Liver (tissue), 9 donors: Measurements from ENCODE around the gene PCMT1. TPM values are rescaled to one million over a fixed set of nuclear protein-coding genes. Genes with fewer than 3 reads are reported as not detected.

ENCODE experiments used
- DNase-seq: peaks from one replicate; pipeline ENCODE4 v3.0.0-alpha.2; 2017; ENCODE audit warnings: low spot score
- H3K27ac ChIP-seq, 2 donors: one replicate each; pipeline ENCODE4 v1.7.0; 2013; ENCODE audit warnings: inconsistent platforms in 2 of 2, low read length in 2 of 2, control low read depth in 1 of 2, low read depth in 1 of 2, mild to moderate bottlenecking in 1 of 2
- H3K27me3 ChIP-seq, 4 donors: one replicate each; pipeline versions ENCODE4 v1.6.1 to v1.7.0; 2013; ENCODE audit warnings: low read length in 3 of 4, inconsistent platforms in 1 of 4, mild to moderate bottlenecking in 1 of 4, moderate library complexity in 1 of 4; ENCODE audit not compliant: control insufficient read depth in 4 of 4, insufficient read depth in 4 of 4
- H3K36me3 ChIP-seq, 4 donors: one replicate each; pipeline versions ENCODE4 v1.6.1 to v1.7.0; 2013; ENCODE audit warnings: low read length in 3 of 4, mild to moderate bottlenecking in 3 of 4, low read depth in 1 of 4, moderate library complexity in 1 of 4; ENCODE audit not compliant: control insufficient read depth in 4 of 4, insufficient read depth in 3 of 4
- H3K4me1 ChIP-seq, 4 donors: one replicate each; pipeline versions ENCODE4 v1.6.1 to v1.7.0; 2013; ENCODE audit warnings: low read length in 3 of 4, mild to moderate bottlenecking in 3 of 4, moderate library complexity in 1 of 4; ENCODE audit not compliant: control insufficient read depth in 4 of 4, insufficient read depth in 4 of 4
- H3K4me3 ChIP-seq, 3 donors: one replicate each; pipeline versions ENCODE4 v1.6.1 to v1.7.0; 2013; ENCODE audit warnings: low read length in 3 of 3, control low read depth in 1 of 3, low read depth in 1 of 3, mild to moderate bottlenecking in 1 of 3
- H3K9ac ChIP-seq, 2 donors: one replicate each; pipeline ENCODE4 v1.7.0; 2013; ENCODE audit warnings: low read length in 2 of 2, mild to moderate bottlenecking in 2 of 2, moderate library complexity in 2 of 2, control low read depth in 1 of 2, low read depth in 1 of 2
- H3K9me3 ChIP-seq, 4 donors: one replicate each; pipeline versions ENCODE4 v1.6.1 to v1.7.0; 2013; ENCODE audit warnings: low read length in 3 of 4; ENCODE audit not compliant: control insufficient read depth in 4 of 4
- CTCF ChIP-seq: fragments of 150-350 bp; IDR thresholded peaks from 2 replicates; pipeline ENCODE4 v1.5.1; 2017; ENCODE audit warnings: improper control_type of control experiment, low read depth, low read length; ENCODE audit not compliant: missing input control
- EGR1 ChIP-seq, 2 donors: IDR thresholded peaks; 2 replicates each; pipeline ENCODE4 v1.6.1; 2016 to 2018; ENCODE audit warnings: antibody characterized with exemption in 2 of 2, low read depth in 2 of 2
- FOXA1 ChIP-seq: IDR thresholded peaks from 2 replicates; pipeline ENCODE4 v1.6.1; 2016; ENCODE audit warnings: antibody characterized with exemption
- FOXA2 ChIP-seq: IDR thresholded peaks from 2 replicates; pipeline ENCODE4 v1.6.1; 2016; ENCODE audit warnings: antibody characterized with exemption
- GABPA ChIP-seq, 2 donors: IDR thresholded peaks in 1 of 2; conservative IDR thresholded peaks in 1 of 2; 2 replicates each; pipeline ENCODE4 v1.6.1; 2016; ENCODE audit warnings: antibody characterized with exemption in 2 of 2, mild to moderate bottlenecking in 1 of 2, moderate library complexity in 1 of 2
- HNF4A ChIP-seq, 2 donors: conservative IDR thresholded peaks; 2 replicates each; pipeline ENCODE4 v1.6.1; 2016; ENCODE audit warnings: antibody characterized with exemption in 2 of 2, mild to moderate bottlenecking in 2 of 2
- HNF4G ChIP-seq: IDR thresholded peaks from 2 replicates; pipeline ENCODE4 v1.6.1; 2016; ENCODE audit warnings: antibody characterized with exemption
- JUND ChIP-seq, 2 donors: IDR thresholded peaks; 2 replicates each; pipeline ENCODE4 v1.6.1; 2016; ENCODE audit warnings: antibody characterized with exemption in 2 of 2
- MAX ChIP-seq: IDR thresholded peaks from 2 replicates; pipeline ENCODE4 v1.6.1; 2016; ENCODE audit warnings: antibody characterized with exemption
- NR2F2 ChIP-seq: IDR thresholded peaks from 2 replicates; pipeline ENCODE4 v1.6.1; 2016; ENCODE audit warnings: antibody characterized with exemption
- RAD21 ChIP-seq, 2 donors: IDR thresholded peaks; 2 replicates each; pipeline ENCODE4 v1.6.1; 2016; ENCODE audit warnings: antibody characterized with exemption in 2 of 2, mild to moderate bottlenecking in 2 of 2
- RXRA ChIP-seq, 2 donors: IDR thresholded peaks; 2 replicates each; pipeline ENCODE4 v1.6.1; 2017 to 2018; ENCODE audit warnings: antibody characterized with exemption in 2 of 2, mild to moderate bottlenecking in 1 of 2
- SP1 ChIP-seq: IDR thresholded peaks from 2 replicates; pipeline ENCODE4 v1.6.1; 2018; ENCODE audit warnings: antibody characterized with exemption, mild to moderate bottlenecking
- TAF1 ChIP-seq: conservative IDR thresholded peaks from 2 replicates; pipeline ENCODE4 v1.6.1; 2016; ENCODE audit warnings: antibody characterized with exemption, mild to moderate bottlenecking
- WGBS: extraction: QIAGEN DNeasy Blood & Tissue Kit; methylation state at CpG from one replicate; pipeline ENCODE4 v1.1.7; 2013; 5-methylcytosine and 5-hydroxymethylcytosine counted together
- polyA plus RNA-seq, 2 donors: library from polyadenylated mRNA; stranded (reverse) in 1 of 2; unstranded in 1 of 2; fragments of 200-250 nt in 1 of 2; fragments of >200 nt in 1 of 2; fragmentation: Nextera tagmentation in 1 of 2; extraction: Ambion mirVana in 1 of 2; gene quantifications; one replicate each; pipeline versions ENCODE4 v1.2.1 to v1.2.3, GENCODE V29; 2013 to 2015
- total RNA-seq, 2 donors: library from RNA; depleted of rRNA; stranded (reverse); fragments of >200 nt; gene quantifications; one replicate each; pipeline ENCODE4 v1.2.3, GENCODE V29; 2014
- TF ChIP-seq, protein P1 (sequence below): IDR thresholded peaks from 2 replicates; pipeline ENCODE4 v1.6.1; 2016; ENCODE audit warnings: antibody characterized with exemption
- TF ChIP-seq, protein P2 (sequence below): IDR thresholded peaks from 2 replicates; pipeline ENCODE4 v1.6.1; 2016; ENCODE audit warnings: antibody characterized with exemption, mild to moderate bottlenecking
- donor health status: healthy.
- donor health status: healthy.
- donor health status: healthy.
- donor health status: healthy.
- donor health status: healthy.

Gene PCMT1
- total and polyA plus RNA-seq, 4 donors, result 56.8 to 78.8 (median 75.0) TPM

DNA sequence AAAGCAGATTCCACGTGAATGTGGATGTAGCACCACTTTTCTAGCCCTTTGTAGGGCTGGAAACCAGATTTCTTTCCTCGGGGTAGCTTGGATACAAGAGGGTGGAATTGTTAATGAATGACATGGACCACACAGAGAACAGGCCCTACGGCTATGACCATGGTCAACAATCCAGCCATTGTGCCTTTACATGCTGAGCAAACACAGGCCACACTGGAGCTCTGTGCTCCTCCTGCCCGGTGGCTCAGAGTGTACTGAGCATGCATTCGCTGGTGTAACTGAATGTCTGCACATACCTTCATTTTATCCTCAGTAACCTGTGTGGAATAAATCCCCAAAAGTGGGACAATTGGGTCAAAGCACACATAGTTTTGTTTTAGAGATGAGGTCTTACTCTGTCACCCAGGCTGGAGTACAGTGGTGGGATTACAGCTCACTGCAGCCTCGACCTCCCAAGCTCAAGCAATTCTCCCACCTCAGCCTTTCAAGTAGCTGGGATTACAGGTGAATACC, 81.8 kb downstream of the PCMT1 start:
- Histone ChIP-seq H3K27ac (no peak overlapping the region), H3K4me3 (no peak overlapping the region), H3K36me3 (peaks cover 0 to 10% (median 2%) of the 10 kb centered on the region in 4 donors), H3K27me3 (no peaks in the 10 kb centered on the region), H3K4me1 (no peaks in the 10 kb centered on the region), H3K9ac (no peak overlapping the region), H3K9me3 (no peaks in the 10 kb centered on the region)
- no peak for DNase-seq
- TF ChIP-seq JUND (IDR thresholded peaks at IDR 0.05) (no peak), HNF4A (conservative IDR thresholded peaks at IDR 0.05) (no peak), NR2F2 (no peak), FOXA2 (no peak), TAF1 (no peak), EGR1 (IDR thresholded peaks at IDR 0.05; ENCODE audit: low read depth in 2 of 2) (no peak), RXRA (IDR thresholded peaks at IDR 0.05) (no peak), GABPA (IDR thresholded peaks at IDR 0.05 in 1 of 2, conservative IDR thresholded peaks at IDR 0.05 in 1 of 2) (no peak), CTCF (no peak), RAD21 (IDR thresholded peaks at IDR 0.05) (no peak), SP1 (no peak)
- TF ChIP-seq, protein P1, sequence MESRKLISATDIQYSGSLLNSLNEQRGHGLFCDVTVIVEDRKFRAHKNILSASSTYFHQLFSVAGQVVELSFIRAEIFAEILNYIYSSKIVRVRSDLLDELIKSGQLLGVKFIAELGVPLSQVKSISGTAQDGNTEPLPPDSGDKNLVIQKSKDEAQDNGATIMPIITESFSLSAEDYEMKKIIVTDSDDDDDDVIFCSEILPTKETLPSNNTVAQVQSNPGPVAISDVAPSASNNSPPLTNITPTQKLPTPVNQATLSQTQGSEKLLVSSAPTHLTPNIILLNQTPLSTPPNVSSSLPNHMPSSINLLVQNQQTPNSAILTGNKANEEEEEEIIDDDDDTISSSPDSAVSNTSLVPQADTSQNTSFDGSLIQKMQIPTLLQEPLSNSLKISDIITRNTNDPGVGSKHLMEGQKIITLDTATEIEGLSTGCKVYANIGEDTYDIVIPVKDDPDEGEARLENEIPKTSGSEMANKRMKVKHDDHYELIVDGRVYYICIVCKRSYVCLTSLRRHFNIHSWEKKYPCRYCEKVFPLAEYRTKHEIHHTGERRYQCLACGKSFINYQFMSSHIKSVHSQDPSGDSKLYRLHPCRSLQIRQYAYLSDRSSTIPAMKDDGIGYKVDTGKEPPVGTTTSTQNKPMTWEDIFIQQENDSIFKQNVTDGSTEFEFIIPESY, result no peak
- WGBS, result 87% methylated on average over 6 of the region's 6 CpGs

- H3K27ac ChIP-seq, result no peak overlapping the region
- H3K27me3 ChIP-seq, result no peaks in the 10 kb centered on the region
Measured at GRCh38 chr6:149833651-149834050, 84.1 kb downstream of the PCMT1 start.

More at GRCh38 chr6:149833651-149834050, 84.1 kb downstream of the PCMT1 start:
- Histone ChIP-seq H3K9me3 (no peaks in the 10 kb centered on the region), H3K4me3 (no peak overlapping the region), H3K4me1 (no peaks in the 10 kb centered on the region), H3K9ac (no peak overlapping the region), H3K36me3 (peaks cover 0 to 10% (median 2%) of the 10 kb centered on the region in 4 donors)
- WGBS, result 94% methylated on average over 3 of the region's 3 CpGs
- no peak for DNase-seq
- TF ChIP-seq RAD21 (IDR thresholded peaks at IDR 0.05) (no peak), NR2F2 (no peak), GABPA (IDR thresholded peaks at IDR 0.05 in 1 of 2, conservative IDR thresholded peaks at IDR 0.05 in 1 of 2) (no peak), FOXA1 (no peak), RXRA (IDR thresholded peaks at IDR 0.05) (no peak), FOXA2 (no peak), EGR1 (IDR thresholded peaks at IDR 0.05; ENCODE audit: low read depth in 2 of 2) (no peak), HNF4G (no peak), TAF1 (no peak), MAX (no peak)
- TF ChIP-seq, protein P1, result no peak
- TF ChIP-seq, protein P2, sequence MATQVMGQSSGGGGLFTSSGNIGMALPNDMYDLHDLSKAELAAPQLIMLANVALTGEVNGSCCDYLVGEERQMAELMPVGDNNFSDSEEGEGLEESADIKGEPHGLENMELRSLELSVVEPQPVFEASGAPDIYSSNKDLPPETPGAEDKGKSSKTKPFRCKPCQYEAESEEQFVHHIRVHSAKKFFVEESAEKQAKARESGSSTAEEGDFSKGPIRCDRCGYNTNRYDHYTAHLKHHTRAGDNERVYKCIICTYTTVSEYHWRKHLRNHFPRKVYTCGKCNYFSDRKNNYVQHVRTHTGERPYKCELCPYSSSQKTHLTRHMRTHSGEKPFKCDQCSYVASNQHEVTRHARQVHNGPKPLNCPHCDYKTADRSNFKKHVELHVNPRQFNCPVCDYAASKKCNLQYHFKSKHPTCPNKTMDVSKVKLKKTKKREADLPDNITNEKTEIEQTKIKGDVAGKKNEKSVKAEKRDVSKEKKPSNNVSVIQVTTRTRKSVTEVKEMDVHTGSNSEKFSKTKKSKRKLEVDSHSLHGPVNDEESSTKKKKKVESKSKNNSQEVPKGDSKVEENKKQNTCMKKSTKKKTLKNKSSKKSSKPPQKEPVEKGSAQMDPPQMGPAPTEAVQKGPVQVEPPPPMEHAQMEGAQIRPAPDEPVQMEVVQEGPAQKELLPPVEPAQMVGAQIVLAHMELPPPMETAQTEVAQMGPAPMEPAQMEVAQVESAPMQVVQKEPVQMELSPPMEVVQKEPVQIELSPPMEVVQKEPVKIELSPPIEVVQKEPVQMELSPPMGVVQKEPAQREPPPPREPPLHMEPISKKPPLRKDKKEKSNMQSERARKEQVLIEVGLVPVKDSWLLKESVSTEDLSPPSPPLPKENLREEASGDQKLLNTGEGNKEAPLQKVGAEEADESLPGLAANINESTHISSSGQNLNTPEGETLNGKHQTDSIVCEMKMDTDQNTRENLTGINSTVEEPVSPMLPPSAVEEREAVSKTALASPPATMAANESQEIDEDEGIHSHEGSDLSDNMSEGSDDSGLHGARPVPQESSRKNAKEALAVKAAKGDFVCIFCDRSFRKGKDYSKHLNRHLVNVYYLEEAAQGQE, result no peak
